ENCODE measurements around the gene TAF1B. TPM values are rescaled to one million over a fixed set of nuclear protein-coding genes. Genes with fewer than 3 reads are reported as not detected.
A peak's percentile ranks its signal among the peaks of the same experiment; 100 is the strongest.
"Not testable (repeated sequence)": the region's sequence is repeated elsewhere in the genome, so short reads cannot be mapped to it uniquely, and the experiment has no call there.

Gene TAF1B
- polyA plus RNA-seq, 6 donors from 2014 or later: 3.4 to 16.5 (median 7.7) TPM

GRCh38 chr2:9824956-9825720 lies 18.1 kb upstream of the TAF1B start:
- no peak for DNase-seq
- Mint-ChIP-seq H3K36me3 (no peaks in the 10 kb centered on the region), H3K4me1 (no peaks in the 10 kb centered on the region), H3K27me3 (peaks cover 0 to 10% (median 0%) of the 10 kb centered on the region in 3 donors), H3K9me3 (no peaks in the 10 kb centered on the region), H3K4me3 (no peak overlapping the region), H3K27ac (no peak overlapping the region)
- no peak for ATAC-seq (ENCODE audit: low read depth in 2 of 2)

GRCh38 chr2:9826208-9826607 lies 17.1 kb upstream of the TAF1B start:
- no peak for DNase-seq
- H3K27me3 Mint-ChIP-seq: peaks cover 0 to 10% (median 0%) of the 10 kb centered on the region in 3 donors
- H3K36me3 Mint-ChIP-seq: no peaks in the 10 kb centered on the region
- H3K4me1 Mint-ChIP-seq: no peaks in the 10 kb centered on the region
- H3K27ac Mint-ChIP-seq: no peak overlapping the region
- ATAC-seq (ENCODE audit: low read depth in 2 of 2): no peak
- no peaks in the 10 kb centered on the region for H3K9me3 Mint-ChIP-seq
- no peak overlapping the region for H3K4me3 Mint-ChIP-seq

GRCh38 chr2:9830685-9831410 lies 12.4 kb upstream of the TAF1B start:
- ATAC-seq (ENCODE audit: low read depth in 2 of 2) (no peak), DNase-seq (no peak)
- H3K4me1 Mint-ChIP-seq: no peaks in the 10 kb centered on the region
- H3K27me3 Mint-ChIP-seq: peaks cover 11 to 14% (median 14%) of the 10 kb centered on the region in 3 donors
- no peak overlapping the region for H3K4me3 Mint-ChIP-seq
- no peak overlapping the region for H3K27ac Mint-ChIP-seq
- no peaks in the 10 kb centered on the region for H3K36me3 Mint-ChIP-seq
- H3K9me3 Mint-ChIP-seq: no peaks in the 10 kb centered on the region

GRCh38 chr2:9831670-9832069 lies 11.6 kb upstream of the TAF1B start:
- no peaks in the 10 kb centered on the region for H3K9me3 Mint-ChIP-seq
- no peak overlapping the region for H3K4me3 Mint-ChIP-seq
- ATAC-seq (ENCODE audit: low read depth in 2 of 2): no peak
- H3K36me3 Mint-ChIP-seq: no peaks in the 10 kb centered on the region
- H3K4me1 Mint-ChIP-seq: no peaks in the 10 kb centered on the region
- H3K27ac Mint-ChIP-seq: no peak overlapping the region
- peaks cover 11 to 14% (median 14%) of the 10 kb centered on the region in 3 donors for H3K27me3 Mint-ChIP-seq
- DNase-seq: no peak

- Mint-ChIP-seq H3K36me3 (no peaks in the 10 kb centered on the region), H3K27me3 (peaks cover 11 to 14% (median 14%) of the 10 kb centered on the region in 3 donors), H3K9me3 (no peaks in the 10 kb centered on the region), H3K4me3 (no peak overlapping the region), H3K4me1 (no peaks in the 10 kb centered on the region), H3K27ac (no peak overlapping the region)
- no peak for DNase-seq
- no peak for ATAC-seq (ENCODE audit: low read depth in 2 of 2)
These were observed 10.7 kb upstream of the TAF1B start for GRCh38 chr2:9832586-9832985.

GRCh38 chr2:9835068-9835467 lies 8.2 kb upstream of the TAF1B start:
- H3K27me3 Mint-ChIP-seq: peaks cover 8 to 14% (median 11%) of the 10 kb centered on the region in 3 donors

GRCh38 chr2:9836074-9836473 lies 7.2 kb upstream of the TAF1B start:
- H3K4me3 Mint-ChIP-seq: no peak overlapping the region
- no peak overlapping the region for H3K27ac Mint-ChIP-seq
- H3K9me3 Mint-ChIP-seq: no peaks in the 10 kb centered on the region
- ATAC-seq (ENCODE audit: low read depth in 2 of 2) (no peak), DNase-seq (no peak)
- no peaks in the 10 kb centered on the region for H3K4me1 Mint-ChIP-seq
- peaks cover 8 to 14% (median 11%) of the 10 kb centered on the region in 3 donors for H3K27me3 Mint-ChIP-seq
- no peaks in the 10 kb centered on the region for H3K36me3 Mint-ChIP-seq

More at GRCh38 chr2:9835068-9835467, 8.2 kb upstream of the TAF1B start:
- not testable (repeated sequence) for H3K4me1 Mint-ChIP-seq; H3K36me3 Mint-ChIP-seq; DNase-seq; H3K4me3 Mint-ChIP-seq; ATAC-seq (ENCODE audit: low read depth in 2 of 2); H3K9me3 Mint-ChIP-seq
- peak overlapping the region in 2 of 6 donors; percentile 18 to 59 for H3K27ac Mint-ChIP-seq

- H3K36me3 Mint-ChIP-seq: no peaks in the 10 kb centered on the region
- H3K27ac Mint-ChIP-seq: no peak overlapping the region
- H3K4me3 Mint-ChIP-seq: no peak overlapping the region
- no peaks in the 10 kb centered on the region for H3K4me1 Mint-ChIP-seq
- no peaks in the 10 kb centered on the region for H3K9me3 Mint-ChIP-seq
- ATAC-seq (ENCODE audit: low read depth in 2 of 2) (no peak), DNase-seq (no peak)
- peaks cover 8 to 14% (median 11%) of the 10 kb centered on the region in 3 donors for H3K27me3 Mint-ChIP-seq
These were observed 6.8 kb upstream of the TAF1B start for GRCh38 chr2:9836517-9836916.

- DNase-seq (no peak), ATAC-seq (ENCODE audit: low read depth in 2 of 2) (no peak)
- H3K4me3 Mint-ChIP-seq: no peak overlapping the region
- H3K27me3 Mint-ChIP-seq: peaks cover 3 to 5% (median 3%) of the 10 kb centered on the region in 3 donors
- no peaks in the 10 kb centered on the region for H3K36me3 Mint-ChIP-seq
- no peaks in the 10 kb centered on the region for H3K4me1 Mint-ChIP-seq
- no peaks in the 10 kb centered on the region for H3K9me3 Mint-ChIP-seq
- no peak overlapping the region for H3K27ac Mint-ChIP-seq
These were observed 5.8 kb upstream of the TAF1B start for GRCh38 chr2:9837451-9837850.

- Mint-ChIP-seq H3K27me3 (no peaks in the 10 kb centered on the region), H3K9me3 (no peaks in the 10 kb centered on the region), H3K36me3 (no peaks in the 10 kb centered on the region), H3K4me3 (no peak overlapping the region), H3K27ac (no peak overlapping the region), H3K4me1 (peaks cover 5 to 8% (median 7%) of the 10 kb centered on the region in 3 donors)
- no peak for DNase-seq
- no peak for ATAC-seq (ENCODE audit: low read depth in 2 of 2)
These were observed 4.9 kb upstream of the TAF1B start for GRCh38 chr2:9838391-9838790.

- H3K9me3 Mint-ChIP-seq: no peaks in the 10 kb centered on the region
- H3K4me1 Mint-ChIP-seq: peaks cover 16 to 33% (median 26%) of the 10 kb centered on the region in 3 donors
- H3K27ac Mint-ChIP-seq: peak overlapping the region; percentile 76 to 96 (median 88)
- DNase-seq: no peak
- H3K27me3 Mint-ChIP-seq: no peaks in the 10 kb centered on the region
- peaks cover 0 to 12% of the 10 kb centered on the region in 2 donors for H3K36me3 Mint-ChIP-seq
- peak overlapping the region; percentile 87 to 98 (median 96) for H3K4me3 Mint-ChIP-seq
- ATAC-seq (ENCODE audit: low read depth in 2 of 2): no peak
These were observed 616 bp upstream of the TAF1B start for GRCh38 chr2:9842487-9843228.

GRCh38 chr2:9844036-9844483 lies 786 bp downstream of the TAF1B start:
- ATAC-seq (ENCODE audit: low read depth in 2 of 2): no peak
- H3K36me3 Mint-ChIP-seq: peaks cover 0 to 12% of the 10 kb centered on the region in 2 donors

GRCh38 chr2:9844576-9844975 lies 1.3 kb downstream of the TAF1B start:
- no peaks in the 10 kb centered on the region for H3K27me3 Mint-ChIP-seq
- DNase-seq (no peak), ATAC-seq (ENCODE audit: low read depth in 2 of 2) (no peak)
- peaks cover 16 to 35% (median 32%) of the 10 kb centered on the region in 3 donors for H3K4me1 Mint-ChIP-seq
- H3K27ac Mint-ChIP-seq: peak overlapping the region in 1 of 6 donors; percentile 56
- no peaks in the 10 kb centered on the region for H3K9me3 Mint-ChIP-seq
- peak overlapping the region; percentile 87 to 98 (median 96) for H3K4me3 Mint-ChIP-seq
- peaks cover 0 to 12% of the 10 kb centered on the region in 2 donors for H3K36me3 Mint-ChIP-seq

More at GRCh38 chr2:9844036-9844483, 786 bp downstream of the TAF1B start:
- H3K4me1 Mint-ChIP-seq: peaks cover 16 to 35% (median 32%) of the 10 kb centered on the region in 3 donors
- peak overlapping the region in 5 of 6 donors; percentile 29 to 94 (median 76) for H3K27ac Mint-ChIP-seq
- H3K9me3 Mint-ChIP-seq: no peaks in the 10 kb centered on the region
- H3K4me3 Mint-ChIP-seq: peak overlapping the region; percentile 87 to 98 (median 96)
- DNase-seq: no peak
- H3K27me3 Mint-ChIP-seq: no peaks in the 10 kb centered on the region

Measured in naive B cell (primary cell).